ENCODE data around the gene CD2.

CD2 gene

GRCh38 chr1:116720364-116721038 lies 33.7 kb upstream of the CD2 start:
- TF ChIP-seq ZBTB7A (IDR thresholded peaks at IDR 0.05; ENCODE audit: low read depth), result no peak
- TF ChIP-seq REST (IDR thresholded peaks at IDR 0.05; ENCODE audit: low read depth), result no peak
- TF ChIP-seq FOXM1 (IDR thresholded peaks at IDR 0.05; ENCODE audit: borderline replicate concordance, low read depth), result no peak
- TF ChIP-seq CEBPB (IDR thresholded peaks at IDR 0.05), result no peak
- TF ChIP-seq MAX (IDR thresholded peaks at IDR 0.05), result no peak

- TF ChIP-seq CREB1 (IDR thresholded peaks at IDR 0.05; ENCODE audit: low read depth) (no peak), TCF12 (IDR thresholded peaks at IDR 0.05; ENCODE audit: low read depth) (no peak), EGR1 (IDR thresholded peaks at IDR 0.05) (no peak), USF1 (IDR thresholded peaks at IDR 0.05) (no peak), YY1 (IDR thresholded peaks at IDR 0.05; ENCODE audit: low read depth) (no peak), ZBTB7A (IDR thresholded peaks at IDR 0.05; ENCODE audit: low read depth) (no peak), RAD21 (IDR thresholded peaks at IDR 0.05; ENCODE audit: low read depth) (no peak), FOXM1 (IDR thresholded peaks at IDR 0.05; ENCODE audit: borderline replicate concordance, low read depth) (no peak), EP300 (IDR thresholded peaks at IDR 0.05; ENCODE audit: borderline replicate concordance) (no peak), MAX (IDR thresholded peaks at IDR 0.05) (no peak), CEBPB (IDR thresholded peaks at IDR 0.05) (no peak), TAF1 (IDR thresholded peaks at IDR 0.05; ENCODE audit: low read depth) (no peak), TEAD4 (IDR thresholded peaks at IDR 0.05) (no peak), REST (IDR thresholded peaks at IDR 0.05; ENCODE audit: low read depth) (no peak), NFIC (IDR thresholded peaks at IDR 0.05) (no peak)
Measured at GRCh38 chr1:116721039-116721405, 33.2 kb upstream of the CD2 start.

- TF ChIP-seq FOXM1 (IDR thresholded peaks at IDR 0.05; ENCODE audit: borderline replicate concordance, low read depth) (no peak), TAF1 (IDR thresholded peaks at IDR 0.05; ENCODE audit: low read depth) (no peak), REST (IDR thresholded peaks at IDR 0.05; ENCODE audit: low read depth) (no peak), YY1 (IDR thresholded peaks at IDR 0.05; ENCODE audit: low read depth) (no peak), NFIC (IDR thresholded peaks at IDR 0.05) (no peak), USF1 (IDR thresholded peaks at IDR 0.05) (no peak), EGR1 (IDR thresholded peaks at IDR 0.05) (no peak), RAD21 (IDR thresholded peaks at IDR 0.05; ENCODE audit: low read depth) (no peak), CEBPB (IDR thresholded peaks at IDR 0.05) (no peak), MAX (IDR thresholded peaks at IDR 0.05) (no peak), EP300 (IDR thresholded peaks at IDR 0.05; ENCODE audit: borderline replicate concordance) (no peak), TEAD4 (IDR thresholded peaks at IDR 0.05) (no peak), CREB1 (IDR thresholded peaks at IDR 0.05; ENCODE audit: low read depth) (no peak), TCF12 (IDR thresholded peaks at IDR 0.05; ENCODE audit: low read depth) (no peak), ZBTB7A (IDR thresholded peaks at IDR 0.05; ENCODE audit: low read depth) (no peak)
Measured at GRCh38 chr1:116721451-116722007, 32.7 kb upstream of the CD2 start.

Measured in Ishikawa (cell line).